ENCODE results near the gene SHANK3.

Gene SHANK3

GRCh38 chr22:50700387-50701075 lies 27.9 kb downstream of the SHANK3 start:
- DNase-seq = no peak

GRCh38 chr22:50701076-50701419 lies 28.4 kb downstream of the SHANK3 start:
- DNase-seq = no peak

DNA sequence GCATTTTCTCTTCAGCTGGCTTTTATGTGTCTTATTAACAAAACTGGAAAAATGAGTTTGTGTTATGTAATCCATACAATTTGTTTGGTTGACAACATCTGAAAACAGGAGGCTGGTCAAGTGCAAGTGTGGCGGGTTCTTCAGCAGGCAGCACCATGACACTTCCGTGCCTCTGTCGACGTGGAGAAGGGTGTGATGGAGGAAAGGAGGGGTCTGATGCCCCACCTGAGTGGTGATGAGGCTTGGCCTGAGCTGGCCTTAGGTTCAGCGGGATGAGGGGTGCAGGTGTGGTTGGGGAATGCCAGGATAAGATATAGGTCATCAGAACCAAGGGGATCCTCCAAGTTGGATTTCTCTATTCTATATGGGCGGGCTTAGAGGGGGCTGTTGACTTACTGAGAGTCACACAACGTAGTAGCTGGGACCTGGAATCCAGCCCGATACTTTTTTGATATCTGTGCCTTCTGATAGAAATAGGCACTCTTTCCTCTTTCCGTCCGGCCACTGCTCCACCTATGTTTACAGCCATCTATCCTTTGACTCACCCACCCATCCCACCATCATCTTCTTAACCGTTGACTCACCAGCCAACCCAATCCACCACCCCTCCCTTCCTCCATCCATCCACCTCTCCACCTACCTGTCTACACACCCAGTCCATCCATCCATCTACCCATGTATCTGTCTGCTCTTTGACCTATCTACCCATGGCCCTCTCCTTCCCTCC lies 29.0 kb downstream of the SHANK3 start:
- no peak for DNase-seq

GRCh38 chr22:50702261-50702671 lies 29.6 kb downstream of the SHANK3 start:
- no peak for DNase-seq

- DNase-seq = no peak
These were observed 30.4 kb downstream of the SHANK3 start for GRCh38 chr22:50702821-50703725.

GRCh38 chr22:50703726-50704509 lies 31.3 kb downstream of the SHANK3 start:
- no peak for DNase-seq

- DNase-seq = no peak
These were observed 32.0 kb downstream of the SHANK3 start for GRCh38 chr22:50704510-50705218.

- DNase-seq = no peak
These were observed 32.6 kb downstream of the SHANK3 start for GRCh38 chr22:50705219-50705691.

GRCh38 chr22:50705851-50706351 lies 33.3 kb downstream of the SHANK3 start:
- no peak for DNase-seq

- no peak for DNase-seq
These were observed 34.0 kb downstream of the SHANK3 start for GRCh38 chr22:50706481-50707125.

- DNase-seq = no peak
These were observed 35.9 kb downstream of the SHANK3 start for GRCh38 chr22:50708474-50708873.

DNA sequence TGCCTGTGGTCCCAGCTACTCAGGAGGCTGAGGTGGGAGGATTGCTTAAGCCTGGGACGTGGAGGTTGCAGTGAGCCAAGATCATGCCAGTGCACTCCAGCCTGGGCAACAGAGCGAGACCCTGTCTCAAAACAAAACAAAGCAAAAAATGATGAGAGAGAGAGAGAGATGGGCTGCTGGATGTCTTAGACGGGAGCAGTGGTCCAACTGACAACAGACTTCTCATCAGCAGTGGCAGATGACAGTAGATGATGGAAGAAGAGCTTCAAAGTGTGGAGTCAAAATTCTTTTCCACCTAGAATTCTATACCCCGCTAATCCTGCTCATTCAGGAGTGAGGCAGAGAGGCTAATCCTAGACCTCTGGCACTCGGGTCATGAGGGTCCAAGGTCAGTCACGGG lies 36.4 kb downstream of the SHANK3 start:
- DNase-seq = no peak

DNA sequence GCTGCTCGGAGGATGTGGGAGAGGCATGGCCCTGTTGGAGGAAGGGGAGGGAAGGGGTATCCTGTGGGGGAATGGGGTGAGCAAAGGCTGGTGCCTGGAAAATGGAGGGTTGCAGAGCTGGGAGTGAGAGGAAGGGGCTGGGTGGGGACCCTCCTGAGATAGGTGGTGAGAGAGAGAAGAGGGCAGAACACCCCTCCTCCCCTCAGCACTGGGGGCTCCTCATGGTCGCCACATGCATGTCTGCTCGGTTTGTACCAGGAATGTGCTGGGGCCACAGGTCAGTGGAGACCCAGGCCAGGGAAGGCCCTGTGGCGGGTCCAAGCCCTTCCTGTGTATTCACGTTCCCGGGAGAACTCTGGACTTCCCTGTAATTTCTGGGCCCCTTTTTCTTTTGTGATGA lies 37.6 kb downstream of the SHANK3 start:
- DNase-seq = no peak

- DNase-seq = no peak
These were observed 38.3 kb downstream of the SHANK3 start for GRCh38 chr22:50710886-50711285.

- no peak for DNase-seq
These were observed 39.1 kb downstream of the SHANK3 start for GRCh38 chr22:50711446-50712340.

DNA sequence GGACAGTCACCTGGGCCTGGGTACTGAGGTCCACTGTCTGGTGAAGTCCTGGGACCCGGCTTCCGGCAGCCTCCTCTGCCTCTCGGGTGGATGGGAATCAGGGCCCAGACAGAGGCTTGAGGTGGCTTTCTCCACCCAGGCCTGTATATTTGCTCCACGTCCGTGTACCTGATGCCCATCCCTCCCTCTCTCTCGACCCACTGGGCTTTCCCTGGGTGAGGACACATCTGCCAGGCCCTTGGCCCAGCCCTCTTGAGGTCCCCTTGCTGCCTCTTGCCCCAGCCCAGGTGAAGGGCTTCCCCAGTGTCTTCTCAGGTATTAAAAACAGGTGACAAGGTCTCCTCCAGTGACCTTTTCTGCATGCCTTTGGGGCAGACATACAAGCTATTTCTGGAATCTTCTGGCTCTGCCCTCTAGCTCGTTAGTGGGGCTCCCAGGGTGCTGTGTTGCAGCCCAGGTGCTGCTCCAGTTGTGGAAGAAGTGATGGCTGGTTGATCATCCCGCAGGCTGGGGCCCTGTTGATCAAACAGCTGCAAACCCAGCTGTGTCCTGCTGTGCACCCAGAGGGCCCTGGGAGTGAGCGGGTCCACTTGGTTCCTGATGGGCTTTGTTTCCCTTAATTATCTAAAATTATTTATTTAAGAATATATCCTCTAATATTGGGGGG lies 39.9 kb downstream of the SHANK3 start:
- DNase-seq = no peak

- no peak for DNase-seq
These were observed 40.4 kb downstream of the SHANK3 start for GRCh38 chr22:50713008-50713385.

DNA sequence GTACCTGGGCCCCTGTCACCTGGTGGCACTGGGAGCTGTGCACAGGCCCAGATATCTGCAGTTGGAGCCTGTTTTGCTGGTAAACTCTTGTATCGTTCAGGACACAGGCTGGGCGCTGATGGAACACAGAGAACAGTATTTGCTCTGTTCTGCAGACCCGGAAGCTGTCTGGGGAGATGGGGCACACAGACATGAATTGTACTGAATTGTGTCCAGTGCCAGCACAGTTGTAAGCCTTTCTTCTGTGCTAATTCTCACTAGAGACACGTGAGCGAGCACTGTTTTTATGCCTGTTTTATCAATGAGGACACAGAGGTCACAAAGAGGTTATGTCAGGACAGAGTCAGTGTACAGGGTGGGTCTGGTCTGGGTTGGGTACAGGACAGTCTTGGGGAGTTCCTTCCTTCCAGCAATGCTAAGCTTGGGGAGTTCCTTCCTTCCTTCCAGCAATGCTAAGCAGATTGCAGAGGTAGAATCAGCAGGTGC lies 41.0 kb downstream of the SHANK3 start:
- DNase-seq = no peak

GRCh38 chr22:50714150-50714549 lies 41.5 kb downstream of the SHANK3 start:
- DNase-seq = no peak
